ENCODE data around the gene MGLL.

DNA sequence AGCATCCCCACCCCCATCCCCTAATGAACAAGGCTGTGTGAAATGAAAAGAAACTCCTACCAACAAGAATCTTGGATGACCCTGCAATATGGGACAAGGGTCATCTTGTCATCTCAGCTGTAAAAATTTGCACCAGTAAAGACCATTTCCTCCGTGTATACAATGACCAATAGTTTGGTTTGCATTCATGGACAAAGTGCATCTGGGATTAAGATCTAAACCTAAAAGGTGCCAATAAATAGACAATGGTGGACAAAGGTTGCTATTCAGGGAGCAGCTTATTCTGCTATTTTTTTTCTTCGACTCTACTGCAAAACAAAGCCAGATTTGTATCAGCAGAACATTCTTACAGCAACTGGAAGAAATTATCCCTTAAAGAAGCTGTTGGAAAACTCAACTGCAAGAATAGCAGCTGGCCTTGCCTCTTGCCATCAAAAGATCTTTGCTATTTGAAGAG lies 8.0 kb downstream of the MGLL start:
- TF ChIP-seq, protein P1, sequence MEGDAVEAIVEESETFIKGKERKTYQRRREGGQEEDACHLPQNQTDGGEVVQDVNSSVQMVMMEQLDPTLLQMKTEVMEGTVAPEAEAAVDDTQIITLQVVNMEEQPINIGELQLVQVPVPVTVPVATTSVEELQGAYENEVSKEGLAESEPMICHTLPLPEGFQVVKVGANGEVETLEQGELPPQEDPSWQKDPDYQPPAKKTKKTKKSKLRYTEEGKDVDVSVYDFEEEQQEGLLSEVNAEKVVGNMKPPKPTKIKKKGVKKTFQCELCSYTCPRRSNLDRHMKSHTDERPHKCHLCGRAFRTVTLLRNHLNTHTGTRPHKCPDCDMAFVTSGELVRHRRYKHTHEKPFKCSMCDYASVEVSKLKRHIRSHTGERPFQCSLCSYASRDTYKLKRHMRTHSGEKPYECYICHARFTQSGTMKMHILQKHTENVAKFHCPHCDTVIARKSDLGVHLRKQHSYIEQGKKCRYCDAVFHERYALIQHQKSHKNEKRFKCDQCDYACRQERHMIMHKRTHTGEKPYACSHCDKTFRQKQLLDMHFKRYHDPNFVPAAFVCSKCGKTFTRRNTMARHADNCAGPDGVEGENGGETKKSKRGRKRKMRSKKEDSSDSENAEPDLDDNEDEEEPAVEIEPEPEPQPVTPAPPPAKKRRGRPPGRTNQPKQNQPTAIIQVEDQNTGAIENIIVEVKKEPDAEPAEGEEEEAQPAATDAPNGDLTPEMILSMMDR (IDR thresholded peaks at IDR 0.05): no peak
- TF ChIP-seq EZH2 (IDR thresholded peaks at IDR 0.05; ENCODE audit: borderline replicate concordance, insufficient read depth, low read depth, low read length, poor library complexity, severe bottlenecking): no peak
